Small intestine (tissue), 7 donors: ENCODE data around the gene OTOF. TPM values are rescaled to one million over a fixed set of nuclear protein-coding genes. Genes with fewer than 3 reads are reported as not detected.

Experiments used
- DNase-seq, 2 donors: peaks; one replicate each; pipeline versions ENCODE4 v3.0.0 to v3.0.0-alpha.2; 2013
- FAIRE-seq: peaks from 2 replicates; lab custom pipeline; 2012; peaks lifted over from hg19 to GRCh38; lab: Jason Lieb, UNC
- H3K27ac ChIP-seq, 3 donors: one replicate each; pipeline ENCODE4 v1.5.1; 2013; ENCODE audit warnings: low read length in 2 of 3, mild to moderate bottlenecking in 2 of 3, control low read depth in 1 of 3, inconsistent platforms in 1 of 3, low read depth in 1 of 3, moderate library complexity in 1 of 3
- H3K27me3 ChIP-seq, 3 donors: one replicate each; pipeline ENCODE4 v1.6.1; 2013; ENCODE audit warnings: low read length in 3 of 3, inconsistent platforms in 1 of 3; ENCODE audit not compliant: control insufficient read depth in 3 of 3, insufficient read depth in 3 of 3
- H3K36me3 ChIP-seq, 3 donors: one replicate each; pipeline ENCODE4 v1.6.1; 2013; ENCODE audit warnings: low read length in 3 of 3, inconsistent platforms in 1 of 3, low read depth in 1 of 3, mild to moderate bottlenecking in 1 of 3, moderate library complexity in 1 of 3; ENCODE audit not compliant: control insufficient read depth in 3 of 3, insufficient read depth in 2 of 3
- H3K4me1 ChIP-seq, 3 donors: one replicate each; pipeline ENCODE4 v1.6.1; 2013; ENCODE audit warnings: low read length in 2 of 3, inconsistent platforms in 1 of 3, low read depth in 1 of 3, mild to moderate bottlenecking in 1 of 3, moderate library complexity in 1 of 3; ENCODE audit not compliant: control insufficient read depth in 3 of 3, insufficient read depth in 2 of 3
- H3K4me3 ChIP-seq, 3 donors: one replicate each; pipeline ENCODE4 v1.5.1; 2013; ENCODE audit warnings: low read length in 3 of 3, control low read depth in 1 of 3, inconsistent platforms in 1 of 3, low read depth in 1 of 3, mild to moderate bottlenecking in 1 of 3, moderate library complexity in 1 of 3
- H3K9me3 ChIP-seq, 2 donors: one replicate each; pipeline ENCODE4 v1.6.1; 2013; ENCODE audit warnings: low read depth in 1 of 2, low read length in 1 of 2; ENCODE audit not compliant: control insufficient read depth in 2 of 2, insufficient read depth in 1 of 2
- WGBS, 3 donors: extraction: QIAGEN DNeasy Blood & Tissue Kit; methylation state at CpG; one replicate each; pipeline ENCODE4 v1.1.7; 2013; 5-methylcytosine and 5-hydroxymethylcytosine counted together
- polyA plus RNA-seq, 4 donors: library from polyadenylated mRNA; stranded (reverse) in 3 of 4; unstranded in 1 of 4; fragments of 200-250 nt in 3 of 4; fragments of 120-200 nt in 1 of 4; gene quantifications; one replicate each; pipeline versions ENCODE4 v1.2.1 to v1.2.3, GENCODE V29; 2013
- donor health status: healthy with polysubstance abuse.
- donor health status: control.
- donor health status: control.
- donor health status: Bipolar disorder and iron deficiency.
- donor health status: healthy.

Gene OTOF
- polyA plus RNA-seq, 4 donors, result 0.22 to 2.5 (median 0.46) TPM

DNA sequence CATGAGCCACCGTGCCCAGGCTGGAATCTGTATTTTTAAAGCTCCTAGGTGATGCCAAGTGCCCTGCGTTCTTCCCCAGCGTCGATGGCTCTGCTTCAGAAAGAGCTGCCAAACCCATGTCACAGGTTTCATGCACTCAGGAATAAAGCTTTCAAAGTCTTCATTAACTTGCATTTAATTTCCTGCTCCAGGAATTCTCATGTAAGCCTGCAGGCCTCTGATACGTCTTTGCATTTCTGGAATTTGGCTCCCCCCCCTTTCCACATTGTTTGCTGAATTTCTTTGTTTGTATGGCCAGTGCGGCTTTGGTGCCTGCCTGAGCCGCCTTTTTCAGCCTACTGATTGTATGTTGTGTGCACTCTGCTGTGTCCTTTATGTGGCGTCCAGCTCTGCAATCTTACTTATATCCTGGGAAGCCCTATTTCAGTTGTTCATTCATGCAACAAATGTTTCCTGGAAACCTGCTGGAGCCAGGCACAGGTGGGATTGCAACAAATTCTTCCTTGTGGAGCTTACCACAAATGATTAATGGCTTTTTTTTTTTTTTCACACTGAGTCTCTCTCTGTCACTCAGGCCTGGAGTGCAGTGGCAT, 17.9 kb upstream of the OTOF start:
- FAIRE-seq (no peak), DNase-seq (no peak)
- Histone ChIP-seq H3K27me3 (peaks cover 0 to 5% (median 5%) of the 10 kb centered on the region in 3 donors), H3K4me1 (no peaks in the 10 kb centered on the region), H3K27ac (no peak overlapping the region), H3K4me3 (no peak overlapping the region), H3K9me3 (no peaks in the 10 kb centered on the region), H3K36me3 (no peaks in the 10 kb centered on the region)
- WGBS, 3 donors, result 85 to 90% (median 87%) methylated on average over 8 of the region's 8 CpGs

- Histone ChIP-seq H3K9me3 (no peaks in the 10 kb centered on the region), H3K36me3 (no peaks in the 10 kb centered on the region), H3K27me3 (peaks cover 0 to 5% (median 5%) of the 10 kb centered on the region in 3 donors), H3K27ac (no peak overlapping the region), H3K4me3 (no peak overlapping the region), H3K4me1 (no peaks in the 10 kb centered on the region)
- DNase-seq (no peak), FAIRE-seq (no peak)
- 90 to 92% (median 90%) methylated on average over 7 to 8 of the region's 8 CpGs for WGBS, 3 donors
These were observed 17.0 kb upstream of the OTOF start for GRCh38 chr2:26494891-26495290.

- DNase-seq, result no peak
- no peaks in the 10 kb centered on the region for H3K9me3 ChIP-seq
- no peak for FAIRE-seq
- no peak overlapping the region for H3K4me3 ChIP-seq
- H3K27ac ChIP-seq, result no peak overlapping the region
- 94 to 97% (median 96%) methylated on average over 4 of the region's 4 CpGs for WGBS, 3 donors
- H3K36me3 ChIP-seq, result no peaks in the 10 kb centered on the region
- peaks cover 0 to 5% (median 5%) of the 10 kb centered on the region in 3 donors for H3K27me3 ChIP-seq
- no peaks in the 10 kb centered on the region for H3K4me1 ChIP-seq
These were observed 16.3 kb upstream of the OTOF start for GRCh38 chr2:26494199-26494598.

- FAIRE-seq (no peak), DNase-seq (no peak)
- WGBS, 3 donors, result 78 to 92% (median 79%) methylated on average over 10 of the region's 10 CpGs
- no peaks in the 10 kb centered on the region for H3K36me3 ChIP-seq
- H3K9me3 ChIP-seq, result no peaks in the 10 kb centered on the region
- H3K27me3 ChIP-seq, result peaks cover 0 to 3% (median 0%) of the 10 kb centered on the region in 3 donors
- H3K4me1 ChIP-seq, result no peaks in the 10 kb centered on the region
- H3K27ac ChIP-seq, result no peak overlapping the region
- H3K4me3 ChIP-seq, result no peak overlapping the region
These were observed 15.6 kb upstream of the OTOF start for GRCh38 chr2:26493566-26493965.

DNA sequence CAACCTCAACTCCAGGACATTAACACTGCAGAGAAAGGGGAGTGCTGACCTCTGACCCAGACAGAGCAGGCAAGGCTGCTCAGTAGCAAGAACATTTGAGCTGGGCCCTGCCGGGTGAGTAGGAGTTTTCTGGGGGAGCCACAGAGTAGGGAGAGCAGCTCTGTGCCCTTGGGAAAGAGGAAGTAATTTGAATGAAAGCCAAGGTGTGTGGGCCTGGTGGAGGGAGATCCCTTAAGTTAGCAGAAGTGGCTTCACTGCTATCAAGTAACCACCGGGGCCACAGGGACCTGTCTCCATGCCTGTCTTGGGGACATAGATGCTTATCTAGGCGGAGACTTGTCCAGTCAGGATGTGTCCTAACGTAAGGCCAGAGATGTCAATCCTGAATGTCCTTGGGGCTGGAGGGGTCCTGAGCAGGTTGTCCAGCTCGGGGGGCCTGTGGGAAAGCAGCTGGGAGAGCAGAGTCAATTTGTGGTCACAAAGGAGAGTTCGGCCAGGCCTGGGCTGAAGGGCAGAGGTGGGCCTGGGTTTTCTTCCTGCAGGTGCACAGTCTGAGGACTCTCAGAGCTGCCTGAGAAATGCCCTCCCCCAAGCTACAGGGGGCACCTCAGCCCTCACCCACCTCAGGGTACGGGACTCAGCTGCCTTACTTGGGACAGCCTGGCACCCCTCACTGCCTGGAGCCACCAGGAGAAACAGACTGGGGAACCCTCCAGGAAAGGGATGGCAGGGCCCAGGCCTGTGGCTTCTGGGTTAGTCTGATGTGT, 15.0 kb upstream of the OTOF start:
- FAIRE-seq (no peak), DNase-seq (no peak)
- H3K9me3 ChIP-seq, result no peaks in the 10 kb centered on the region
- no peak overlapping the region for H3K27ac ChIP-seq
- peaks cover 0 to under 1% (median 0%) of the 10 kb centered on the region in 3 donors for H3K27me3 ChIP-seq
- H3K36me3 ChIP-seq, result no peaks in the 10 kb centered on the region
- no peak overlapping the region for H3K4me3 ChIP-seq
- H3K4me1 ChIP-seq, result no peaks in the 10 kb centered on the region
- WGBS, 3 donors, result 79 to 87% (median 86%) methylated on average over 7 of the region's 7 CpGs

DNA sequence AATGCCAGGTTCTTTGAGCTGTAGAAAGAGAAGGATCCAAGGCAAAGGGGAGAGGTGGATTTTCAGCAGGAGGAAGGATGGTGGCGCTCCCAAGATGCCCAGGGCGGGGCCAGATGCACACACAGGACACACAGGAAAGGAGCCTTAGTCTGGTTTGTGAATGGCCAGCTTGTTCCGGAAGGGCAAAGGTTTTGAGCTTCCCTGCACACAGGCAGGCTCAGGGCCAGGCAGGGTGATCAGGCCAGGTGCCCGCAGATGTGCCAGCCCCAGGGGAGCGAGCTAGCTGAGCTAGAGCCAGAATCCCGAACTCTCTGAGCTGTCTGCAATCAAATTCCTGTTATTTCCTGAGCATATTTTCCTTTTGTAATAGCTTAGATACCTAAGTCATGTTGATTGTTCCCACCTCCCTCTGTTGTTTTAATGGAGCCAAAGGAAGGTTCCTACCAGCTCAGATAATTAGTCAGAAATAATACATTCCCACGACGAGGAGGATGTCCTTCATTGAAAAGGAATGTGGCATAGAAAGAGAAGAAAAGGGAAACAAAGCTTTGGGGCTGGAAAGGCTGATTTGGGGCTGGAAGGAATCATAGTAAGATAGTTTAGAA, 13.7 kb upstream of the OTOF start:
- FAIRE-seq (no peak), DNase-seq (peak in 1 of 2 donors; percentile 67)
- H3K4me3 ChIP-seq, result no peak overlapping the region
- WGBS, 3 donors, result 29 to 74% (median 36%) methylated on average over 8 of the region's 8 CpGs
- H3K9me3 ChIP-seq, result no peaks in the 10 kb centered on the region
- no peaks in the 10 kb centered on the region for H3K4me1 ChIP-seq
- no peak overlapping the region for H3K27ac ChIP-seq
- H3K27me3 ChIP-seq, result no peaks in the 10 kb centered on the region
- H3K36me3 ChIP-seq, result no peaks in the 10 kb centered on the region

GRCh38 chr2:26489213-26489850, 11.4 kb upstream of the OTOF start:
- Histone ChIP-seq H3K36me3 (no peaks in the 10 kb centered on the region), H3K9me3 (no peaks in the 10 kb centered on the region), H3K27me3 (no peaks in the 10 kb centered on the region), H3K27ac (no peak overlapping the region), H3K4me3 (no peak overlapping the region), H3K4me1 (peaks cover 0 to 3% (median 0%) of the 10 kb centered on the region in 3 donors)
- no peak for FAIRE-seq
- no peak for DNase-seq
- WGBS, 3 donors, result 86 to 88% (median 86%) methylated on average over 19 of the region's 19 CpGs

DNA sequence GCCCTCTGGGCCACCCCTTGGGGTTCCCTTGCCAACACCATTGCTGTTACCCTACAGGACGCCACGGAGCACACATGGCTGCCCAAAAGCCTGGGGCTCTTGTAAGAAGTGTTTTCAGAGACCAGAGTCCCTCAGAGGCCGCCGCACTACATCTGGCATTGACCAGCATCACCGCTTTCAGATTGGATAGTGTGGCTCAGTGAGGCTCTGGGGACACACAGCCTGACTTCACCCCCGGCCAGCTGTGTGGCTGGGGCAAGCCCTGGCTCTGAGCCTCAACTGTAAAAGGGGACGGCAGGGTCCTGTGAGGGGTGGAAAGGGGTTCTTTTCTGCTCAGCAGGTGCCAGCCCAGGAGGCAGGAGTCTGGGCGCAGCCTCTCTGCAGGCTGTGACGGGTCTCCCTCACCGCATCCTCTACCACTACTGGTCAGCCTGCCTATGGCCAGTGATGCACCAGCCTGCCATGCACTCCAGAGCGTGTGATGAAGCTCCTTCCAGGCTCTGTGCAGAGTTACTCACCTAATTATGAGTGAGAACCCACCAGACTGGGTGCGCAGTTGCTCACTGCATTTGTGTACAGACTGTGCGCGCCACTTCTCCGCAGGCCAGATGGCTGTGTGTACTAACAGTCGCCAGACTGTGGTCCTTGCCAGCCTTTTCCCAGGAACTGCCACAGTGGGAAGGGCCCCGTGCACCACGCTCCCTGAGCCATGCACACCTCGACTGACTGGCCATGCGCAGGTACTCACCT, 10.7 kb upstream of the OTOF start:
- WGBS, 3 donors, result 89 to 94% (median 91%) methylated on average over 20 of the region's 20 CpGs
- H3K36me3 ChIP-seq, result no peaks in the 10 kb centered on the region
- no peak for FAIRE-seq

More for the DNA sequence above, 10.7 kb upstream of the OTOF start:
- Histone ChIP-seq H3K9me3 (no peaks in the 10 kb centered on the region), H3K27ac (no peak overlapping the region), H3K4me1 (peaks cover 0 to 6% (median 0%) of the 10 kb centered on the region in 3 donors), H3K27me3 (no peaks in the 10 kb centered on the region), H3K4me3 (no peak overlapping the region)
- no peak for DNase-seq
